Loucy (cell line): ENCODE data around the gene ANGPTL7.

Experiments used
- H2AFZ ChIP-seq: fragments of 200-600 bp; sonication (generic); 2 replicates; pipeline ENCODE4 v1.6.0; 2016; ENCODE audit warnings: antibody characterized with exemption, mild to moderate bottlenecking, low read length, moderate library complexity
- H3F3A ChIP-seq: fragments of 200-600 bp; 2 replicates; pipeline ENCODE4 v1.6.0; 2016; ENCODE audit warnings: antibody characterized with exemption, low read depth, mild to moderate bottlenecking
- H3K27me3 ChIP-seq: fragments of 200-600 bp; sonication (generic); 2 replicates; pipeline ENCODE4 v1.6.1; 2014; ENCODE audit warnings: low read length, mild to moderate bottlenecking; ENCODE audit not compliant: insufficient read depth, poor library complexity, severe bottlenecking
- H3K36me3 ChIP-seq: fragments of 200-600 bp; sonication (generic); 2 replicates; pipeline ENCODE4 v1.6.1; 2016; ENCODE audit warnings: low read length; ENCODE audit not compliant: insufficient read depth
- H3K4me1 ChIP-seq: fragments of 200-600 bp; sonication (generic); 2 replicates; pipeline ENCODE4 v1.5.1; 2014; ENCODE audit warnings: low read length, mild to moderate bottlenecking; ENCODE audit not compliant: insufficient read depth, poor library complexity, severe bottlenecking
- H3K4me2 ChIP-seq: fragments of 200-600 bp; sonication (generic); 2 replicates; pipeline ENCODE4 v1.6.0; 2014; ENCODE audit warnings: antibody characterized with exemption, low read length, low read depth, mild to moderate bottlenecking; ENCODE audit not compliant: poor library complexity, severe bottlenecking
- H3K4me3 ChIP-seq: fragments of 200-600 bp; sonication (generic); 2 replicates; pipeline ENCODE4 v1.5.1; 2014; ENCODE audit warnings: low read length, mild to moderate bottlenecking, mixed read lengths; ENCODE audit not compliant: poor library complexity, severe bottlenecking
- H3K79me2 ChIP-seq: fragments of 200-600 bp; sonication (generic); 2 replicates; pipeline ENCODE4 v1.6.1; 2014; ENCODE audit warnings: low read length; ENCODE audit not compliant: insufficient read depth
- H3K9ac ChIP-seq: fragments of 200-600 bp; sonication (generic); 2 replicates; pipeline ENCODE4 v1.6.0; 2014; ENCODE audit warnings: mild to moderate bottlenecking, low read depth, low read length, moderate library complexity; ENCODE audit not compliant: poor library complexity, severe bottlenecking
- H3K9me2 ChIP-seq: fragments of 200-600 bp; sonication (generic); replicated peaks from 2 replicates; pipeline ENCODE4 v1.6.1; 2016; ENCODE audit warnings: low read depth, low read length, mixed read lengths
- H3K9me3 ChIP-seq: fragments of 200-600 bp; sonication (generic); 2 replicates; pipeline ENCODE4 v1.6.1; 2014; ENCODE audit warnings: mild to moderate bottlenecking, antibody characterized with exemption, low read length, low read depth; ENCODE audit not compliant: insufficient read depth
- H4K20me1 ChIP-seq: fragments of 200-600 bp; sonication (generic); 2 replicates; pipeline ENCODE4 v1.6.0; 2014; ENCODE audit warnings: antibody characterized with exemption, low read length, mild to moderate bottlenecking; ENCODE audit not compliant: insufficient read depth, poor library complexity, severe bottlenecking
- EZH2phosphoT487 ChIP-seq: fragments of 200-600 bp; IDR thresholded peaks from 2 replicates; pipeline ENCODE4 v1.6.1; 2018; ENCODE audit warnings: antibody characterized with exemption, mild to moderate bottlenecking, moderate library complexity, borderline replicate concordance
- TF ChIP-seq, protein P1 (sequence below): fragments of 200-600 bp; sonication (generic); conservative IDR thresholded peaks from 2 replicates; pipeline ENCODE4 v1.5.1; 2014; ENCODE audit warnings: mild to moderate bottlenecking, antibody characterized with exemption, low read length

Gene ANGPTL7

DNA sequence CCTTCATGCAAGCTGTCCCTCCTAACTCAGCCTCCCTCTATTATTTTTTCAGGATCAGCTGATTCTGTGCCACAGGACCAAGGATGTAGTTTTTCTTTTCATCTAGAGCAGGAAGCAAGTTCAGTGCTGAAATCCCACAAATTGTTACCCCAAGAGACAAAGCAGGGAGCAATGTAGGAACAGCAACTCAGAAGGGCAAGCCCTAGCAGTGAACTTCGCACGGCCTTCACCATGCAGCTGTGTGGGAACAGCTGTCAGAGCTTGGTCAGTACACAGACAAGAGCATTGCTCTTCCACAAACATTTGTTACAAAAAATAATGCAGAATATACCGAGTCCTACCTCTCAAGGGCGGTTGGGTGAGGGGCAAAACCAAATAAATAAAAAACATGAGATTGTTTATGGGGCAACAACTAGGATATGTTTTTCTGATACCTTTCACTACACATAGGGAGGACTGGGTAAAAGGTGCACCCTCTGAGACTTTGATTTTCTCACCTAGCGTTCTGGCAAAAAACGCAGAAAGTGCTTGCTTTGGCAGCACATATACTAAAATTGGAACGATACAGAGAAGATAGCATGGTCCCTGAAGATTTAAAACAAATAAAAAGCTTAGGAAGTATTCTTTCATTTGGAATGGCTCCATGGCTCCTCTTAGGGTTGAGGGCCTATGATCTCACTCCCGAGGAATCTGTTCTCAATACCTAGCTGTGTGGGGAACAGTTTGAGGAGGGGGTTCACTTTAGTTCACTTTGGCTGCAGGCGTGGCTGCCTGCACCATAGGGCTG is 37.1 kb upstream of the ANGPTL7 start:
- Histone ChIP-seq H3K4me3 (no peak overlapping the region), H4K20me1 (no peaks in the 10 kb centered on the region), H3K4me1 (peaks cover 8% of the 10 kb centered on the region), H3K9me3 (no peaks in the 10 kb centered on the region), H3K4me2 (no peak overlapping the region), H3K36me3 (peaks cover 89% of the 10 kb centered on the region; the same call in 1 of the 2 replicates), H3K9me2 (no peaks in the 10 kb centered on the region), H3K9ac (no peak overlapping the region), H2AFZ (no peak overlapping the region), H3K79me2 (no peaks in the 10 kb centered on the region), H3K27me3 (no peaks in the 10 kb centered on the region), H3F3A (no peaks in the 10 kb centered on the region)
- TF ChIP-seq EZH2phosphoT487: no peak
- TF ChIP-seq, protein P1, sequence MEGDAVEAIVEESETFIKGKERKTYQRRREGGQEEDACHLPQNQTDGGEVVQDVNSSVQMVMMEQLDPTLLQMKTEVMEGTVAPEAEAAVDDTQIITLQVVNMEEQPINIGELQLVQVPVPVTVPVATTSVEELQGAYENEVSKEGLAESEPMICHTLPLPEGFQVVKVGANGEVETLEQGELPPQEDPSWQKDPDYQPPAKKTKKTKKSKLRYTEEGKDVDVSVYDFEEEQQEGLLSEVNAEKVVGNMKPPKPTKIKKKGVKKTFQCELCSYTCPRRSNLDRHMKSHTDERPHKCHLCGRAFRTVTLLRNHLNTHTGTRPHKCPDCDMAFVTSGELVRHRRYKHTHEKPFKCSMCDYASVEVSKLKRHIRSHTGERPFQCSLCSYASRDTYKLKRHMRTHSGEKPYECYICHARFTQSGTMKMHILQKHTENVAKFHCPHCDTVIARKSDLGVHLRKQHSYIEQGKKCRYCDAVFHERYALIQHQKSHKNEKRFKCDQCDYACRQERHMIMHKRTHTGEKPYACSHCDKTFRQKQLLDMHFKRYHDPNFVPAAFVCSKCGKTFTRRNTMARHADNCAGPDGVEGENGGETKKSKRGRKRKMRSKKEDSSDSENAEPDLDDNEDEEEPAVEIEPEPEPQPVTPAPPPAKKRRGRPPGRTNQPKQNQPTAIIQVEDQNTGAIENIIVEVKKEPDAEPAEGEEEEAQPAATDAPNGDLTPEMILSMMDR: no peak

DNA sequence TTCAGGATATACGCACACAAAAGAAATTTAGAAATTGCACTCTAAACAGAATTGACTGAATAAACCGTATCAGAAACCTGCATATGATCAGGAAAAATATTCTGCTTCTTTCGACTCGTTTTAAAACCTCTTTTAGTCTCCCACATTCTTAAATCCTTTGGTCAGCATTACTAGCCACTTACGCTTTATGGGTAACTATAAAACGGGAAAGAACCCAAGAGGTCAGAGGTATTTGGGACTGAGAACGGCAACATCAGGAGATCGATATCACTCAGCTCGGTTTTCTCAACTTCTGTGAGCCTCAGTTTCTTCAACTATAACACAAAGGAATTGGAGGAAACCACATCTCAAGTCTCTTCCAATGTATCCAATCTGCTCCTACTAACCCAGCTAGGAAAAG is 36.4 kb upstream of the ANGPTL7 start:
- no peak overlapping the region for H3K4me2 ChIP-seq
- peaks cover 88% of the 10 kb centered on the region; the same call in 1 of the 2 replicates for H3K36me3 ChIP-seq
- H4K20me1 ChIP-seq: no peaks in the 10 kb centered on the region
- H3K9ac ChIP-seq: no peak overlapping the region
- H2AFZ ChIP-seq: no peak overlapping the region
- no peaks in the 10 kb centered on the region for H3F3A ChIP-seq
- TF ChIP-seq, protein P1: no peak
- no peak for TF ChIP-seq EZH2phosphoT487
- peaks cover 12% of the 10 kb centered on the region for H3K4me1 ChIP-seq
- H3K27me3 ChIP-seq: no peaks in the 10 kb centered on the region
- H3K4me3 ChIP-seq: no peak overlapping the region
- H3K9me3 ChIP-seq: no peaks in the 10 kb centered on the region
- H3K79me2 ChIP-seq: no peaks in the 10 kb centered on the region
- no peaks in the 10 kb centered on the region for H3K9me2 ChIP-seq

DNA sequence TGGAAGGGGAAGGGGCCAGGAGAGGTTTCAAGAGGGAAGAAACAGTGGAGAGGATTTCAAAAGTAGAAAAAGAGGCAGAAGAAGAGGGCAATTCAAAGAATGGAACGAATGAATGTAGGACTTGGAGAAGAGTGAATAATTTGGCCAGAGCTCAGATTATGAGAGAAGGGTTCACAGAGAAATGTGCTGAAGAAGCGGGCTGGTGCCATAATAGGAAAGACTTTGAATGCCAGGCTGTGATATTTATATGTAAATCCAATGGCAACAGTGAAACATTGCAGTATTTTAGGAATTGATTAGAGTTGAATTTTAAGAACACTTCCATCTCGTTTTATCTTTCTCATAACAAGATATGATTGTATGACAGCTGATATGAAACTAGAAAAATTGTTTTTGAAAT is 36.0 kb upstream of the ANGPTL7 start:
- peaks cover 12% of the 10 kb centered on the region for H3K4me1 ChIP-seq
- H3K27me3 ChIP-seq: no peaks in the 10 kb centered on the region
- H3F3A ChIP-seq: no peaks in the 10 kb centered on the region
- no peaks in the 10 kb centered on the region for H3K9me3 ChIP-seq
- H4K20me1 ChIP-seq: no peaks in the 10 kb centered on the region
- no peak overlapping the region for H3K9ac ChIP-seq
- H3K79me2 ChIP-seq: no peaks in the 10 kb centered on the region
- H3K9me2 ChIP-seq: no peaks in the 10 kb centered on the region
- TF ChIP-seq, protein P1: no peak
- TF ChIP-seq EZH2phosphoT487: no peak
- H3K4me3 ChIP-seq: no peak overlapping the region
- H3K36me3 ChIP-seq: peaks cover 84% of the 10 kb centered on the region; the same call in 1 of the 2 replicates
- no peak overlapping the region for H2AFZ ChIP-seq
- no peak overlapping the region for H3K4me2 ChIP-seq
